ENCODE data around the gene TMSB10.

GRCh38 chr2:84914334-84914733 lies 8.9 kb downstream of the TMSB10 start:
- TF ChIP-seq, protein P1, sequence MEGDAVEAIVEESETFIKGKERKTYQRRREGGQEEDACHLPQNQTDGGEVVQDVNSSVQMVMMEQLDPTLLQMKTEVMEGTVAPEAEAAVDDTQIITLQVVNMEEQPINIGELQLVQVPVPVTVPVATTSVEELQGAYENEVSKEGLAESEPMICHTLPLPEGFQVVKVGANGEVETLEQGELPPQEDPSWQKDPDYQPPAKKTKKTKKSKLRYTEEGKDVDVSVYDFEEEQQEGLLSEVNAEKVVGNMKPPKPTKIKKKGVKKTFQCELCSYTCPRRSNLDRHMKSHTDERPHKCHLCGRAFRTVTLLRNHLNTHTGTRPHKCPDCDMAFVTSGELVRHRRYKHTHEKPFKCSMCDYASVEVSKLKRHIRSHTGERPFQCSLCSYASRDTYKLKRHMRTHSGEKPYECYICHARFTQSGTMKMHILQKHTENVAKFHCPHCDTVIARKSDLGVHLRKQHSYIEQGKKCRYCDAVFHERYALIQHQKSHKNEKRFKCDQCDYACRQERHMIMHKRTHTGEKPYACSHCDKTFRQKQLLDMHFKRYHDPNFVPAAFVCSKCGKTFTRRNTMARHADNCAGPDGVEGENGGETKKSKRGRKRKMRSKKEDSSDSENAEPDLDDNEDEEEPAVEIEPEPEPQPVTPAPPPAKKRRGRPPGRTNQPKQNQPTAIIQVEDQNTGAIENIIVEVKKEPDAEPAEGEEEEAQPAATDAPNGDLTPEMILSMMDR (optimal IDR thresholded peaks at IDR 0.05 in 1 of 3, IDR thresholded peaks at IDR 0.05 in 1 of 3, conservative IDR thresholded peaks at IDR 0.05 in 1 of 3; ENCODE audit: extremely low read depth in 1 of 3, insufficient read depth in 2 of 3, low read length in 3 of 3), result no peak
- no peak for TF ChIP-seq EZH2 (IDR thresholded peaks at IDR 0.05; ENCODE audit: low read length)

Measured in keratinocyte (primary cell).